Measurements from ENCODE around the gene LACRT. TPM values are rescaled to one million over a fixed set of nuclear protein-coding genes. Genes with fewer than 3 reads are reported as not detected.

The LACRT gene
- total RNA-seq, 1 donor from 2014 or later: not detected

DNA sequence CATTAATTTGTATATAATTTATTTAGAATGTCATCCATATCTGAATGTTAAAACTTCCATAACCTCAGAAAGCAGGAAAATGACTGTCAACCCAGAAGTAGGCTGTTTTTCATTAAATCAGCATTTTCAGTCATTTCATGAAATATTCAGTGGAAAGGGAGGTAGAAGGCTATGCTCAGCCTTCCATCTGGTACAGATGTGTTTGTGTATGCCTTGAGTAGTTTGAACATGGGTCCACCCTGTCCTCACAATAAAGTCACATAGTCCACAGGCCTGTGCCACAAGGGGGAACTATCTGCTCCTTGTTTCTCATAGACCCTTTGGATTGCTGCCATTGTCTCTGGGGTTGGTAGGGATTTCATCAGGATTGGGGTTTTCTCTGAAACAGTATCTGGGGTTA lies 9.1 kb downstream of the LACRT start:
- TF ChIP-seq, protein P1, sequence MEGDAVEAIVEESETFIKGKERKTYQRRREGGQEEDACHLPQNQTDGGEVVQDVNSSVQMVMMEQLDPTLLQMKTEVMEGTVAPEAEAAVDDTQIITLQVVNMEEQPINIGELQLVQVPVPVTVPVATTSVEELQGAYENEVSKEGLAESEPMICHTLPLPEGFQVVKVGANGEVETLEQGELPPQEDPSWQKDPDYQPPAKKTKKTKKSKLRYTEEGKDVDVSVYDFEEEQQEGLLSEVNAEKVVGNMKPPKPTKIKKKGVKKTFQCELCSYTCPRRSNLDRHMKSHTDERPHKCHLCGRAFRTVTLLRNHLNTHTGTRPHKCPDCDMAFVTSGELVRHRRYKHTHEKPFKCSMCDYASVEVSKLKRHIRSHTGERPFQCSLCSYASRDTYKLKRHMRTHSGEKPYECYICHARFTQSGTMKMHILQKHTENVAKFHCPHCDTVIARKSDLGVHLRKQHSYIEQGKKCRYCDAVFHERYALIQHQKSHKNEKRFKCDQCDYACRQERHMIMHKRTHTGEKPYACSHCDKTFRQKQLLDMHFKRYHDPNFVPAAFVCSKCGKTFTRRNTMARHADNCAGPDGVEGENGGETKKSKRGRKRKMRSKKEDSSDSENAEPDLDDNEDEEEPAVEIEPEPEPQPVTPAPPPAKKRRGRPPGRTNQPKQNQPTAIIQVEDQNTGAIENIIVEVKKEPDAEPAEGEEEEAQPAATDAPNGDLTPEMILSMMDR (conservative IDR thresholded peaks at IDR 0.05): no peak
- H3K4me1 Mint-ChIP-seq (ENCODE audit: unreplicated experiment): peaks cover 6% of the 10 kb centered on the region
- no peaks in the 10 kb centered on the region for H3K36me3 Mint-ChIP-seq
- no peak for DNase-seq (ENCODE audit: extremely low spot score, unreplicated experiment)
- H3K27ac Mint-ChIP-seq: no peak overlapping the region
- peaks cover 11% of the 10 kb centered on the region for H3K9me3 Mint-ChIP-seq
- H3K4me3 Mint-ChIP-seq: no peak overlapping the region
- H3K27me3 Mint-ChIP-seq: peaks cover 42% of the 10 kb centered on the region

DNA sequence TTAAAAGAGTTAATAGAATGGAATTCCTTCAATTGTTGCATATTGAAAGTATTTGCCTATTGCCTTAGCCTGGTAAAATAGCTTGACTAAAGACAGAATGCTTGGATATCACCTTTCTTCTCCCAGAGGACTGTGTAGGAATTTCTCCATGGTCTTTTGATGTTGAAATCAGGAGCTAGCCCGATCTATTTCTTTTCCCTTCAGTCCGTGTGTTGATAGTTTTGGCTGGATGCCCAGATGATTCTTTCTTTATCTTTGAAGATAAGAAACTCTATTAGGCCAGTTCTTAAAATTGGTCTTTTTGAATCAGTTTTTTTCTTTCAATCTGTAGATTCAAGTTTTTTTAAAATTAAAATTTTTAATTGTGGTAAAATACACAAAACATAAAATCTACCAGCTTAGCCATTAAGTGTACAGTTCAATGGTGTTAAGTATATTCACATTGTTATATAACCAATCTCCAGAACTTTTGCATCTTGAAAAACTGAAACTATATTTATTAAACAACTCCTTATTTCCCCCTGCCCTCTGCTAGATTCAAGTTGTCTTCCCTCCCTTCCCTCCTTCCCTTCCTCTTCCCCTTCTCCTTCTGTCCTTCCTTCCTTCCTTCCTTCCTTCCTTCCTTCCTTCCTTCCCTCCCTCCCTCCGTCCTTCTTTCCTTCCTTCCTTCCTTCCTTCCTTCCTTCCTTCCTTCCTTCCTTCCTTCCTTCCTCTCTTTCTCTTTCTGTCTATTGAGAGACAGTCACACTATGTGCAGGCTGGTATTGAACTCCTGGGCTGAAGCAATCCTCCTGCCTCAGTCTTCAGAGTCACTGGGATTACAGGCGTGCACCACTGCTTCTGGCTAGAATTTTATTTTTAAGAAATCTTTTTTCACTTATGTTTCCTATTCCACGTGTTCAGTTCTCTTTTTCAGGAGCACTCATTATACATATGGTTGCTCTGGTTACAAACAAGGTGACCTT lies 10.1 kb downstream of the LACRT start:
- H3K27me3 Mint-ChIP-seq: peaks cover 40% of the 10 kb centered on the region
- peaks cover 11% of the 10 kb centered on the region for H3K9me3 Mint-ChIP-seq
- peaks cover 6% of the 10 kb centered on the region for H3K4me1 Mint-ChIP-seq (ENCODE audit: unreplicated experiment)
- H3K4me3 Mint-ChIP-seq: no peak overlapping the region
- no peak for DNase-seq (ENCODE audit: extremely low spot score, unreplicated experiment)
- no peak overlapping the region for H3K27ac Mint-ChIP-seq
- TF ChIP-seq, protein P1 (conservative IDR thresholded peaks at IDR 0.05): no peak
- no peaks in the 10 kb centered on the region for H3K36me3 Mint-ChIP-seq

DNA sequence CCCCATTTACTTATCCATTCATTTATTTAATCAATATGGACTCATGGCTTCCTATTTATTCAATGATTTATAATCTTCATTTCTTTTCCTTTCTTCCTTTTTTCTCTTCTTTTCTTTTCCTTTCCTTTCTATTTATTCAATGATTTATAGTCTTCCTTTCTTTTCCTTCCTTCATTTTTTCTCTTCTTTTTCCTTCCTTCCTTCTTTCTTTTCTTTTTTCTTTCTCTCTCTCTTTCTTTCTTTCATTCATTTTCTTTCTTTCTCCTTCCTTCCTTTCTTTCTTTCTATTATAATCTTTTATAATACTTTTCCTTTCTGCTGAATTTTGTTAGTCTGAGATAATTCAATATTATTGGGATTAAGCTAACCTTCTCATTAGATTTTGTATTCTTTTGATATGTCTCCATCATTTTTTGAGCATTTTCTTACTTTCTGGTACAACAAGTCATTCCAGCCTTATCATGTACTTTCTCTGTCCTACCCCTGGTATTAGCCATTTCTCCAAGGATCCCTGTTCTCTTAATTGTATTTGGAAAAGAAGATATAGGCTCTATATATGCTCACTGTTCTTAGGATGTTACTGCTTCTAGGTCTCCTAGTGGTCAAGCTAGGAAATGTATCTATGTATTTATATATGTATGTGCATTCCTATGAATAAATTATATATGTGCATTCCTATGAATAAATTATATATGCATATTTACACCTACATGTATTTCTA lies 12.1 kb downstream of the LACRT start:
- Mint-ChIP-seq H3K36me3 (no peaks in the 10 kb centered on the region), H3K27me3 (peaks cover 52% of the 10 kb centered on the region), H3K4me1 (ENCODE audit: unreplicated experiment) (peaks cover 6% of the 10 kb centered on the region), H3K9me3 (peaks cover 5% of the 10 kb centered on the region), H3K4me3 (no peak overlapping the region), H3K27ac (no peak overlapping the region)
- TF ChIP-seq, protein P1 (conservative IDR thresholded peaks at IDR 0.05): peak; percentile 72
- no peak for DNase-seq (ENCODE audit: extremely low spot score, unreplicated experiment)

DNA sequence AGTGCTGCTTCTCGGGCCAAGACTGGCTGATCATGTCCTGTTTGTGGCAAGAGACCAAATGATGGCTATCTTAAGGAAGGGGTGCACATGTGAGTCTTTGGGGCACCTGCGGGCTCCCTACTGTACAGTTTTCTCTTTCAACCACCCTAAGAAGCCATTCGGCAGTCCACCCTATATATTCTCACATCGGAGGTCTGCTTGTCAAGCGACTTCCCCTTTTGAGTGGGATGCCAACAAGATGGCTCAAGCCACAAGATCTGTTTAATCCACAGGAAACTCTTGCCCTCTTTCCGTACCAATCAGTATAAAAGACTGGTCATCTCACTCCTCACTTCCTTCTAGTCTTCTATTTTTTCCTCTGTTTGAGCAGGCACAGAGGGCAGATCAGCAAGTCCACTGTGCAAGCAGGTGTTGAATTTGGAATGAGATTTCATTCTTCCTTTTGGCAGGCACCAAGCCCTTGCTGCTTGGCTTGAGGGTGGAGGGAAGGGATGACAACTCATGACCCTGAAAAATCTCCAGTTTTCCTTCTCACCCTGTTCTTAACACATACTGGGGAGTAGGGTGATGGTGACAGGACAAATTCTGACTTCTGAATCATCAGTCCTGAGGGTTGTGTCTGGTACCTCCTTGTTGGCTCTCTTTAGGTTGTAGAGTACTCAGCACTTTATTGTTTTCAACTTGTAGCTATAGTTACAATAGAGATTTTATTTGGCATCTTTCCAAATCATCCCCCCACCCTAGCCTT lies 17.6 kb downstream of the LACRT start:
- no peak for DNase-seq (ENCODE audit: extremely low spot score, unreplicated experiment)
- Mint-ChIP-seq H3K4me3 (no peak overlapping the region), H3K27me3 (peaks cover 56% of the 10 kb centered on the region), H3K9me3 (no peaks in the 10 kb centered on the region), H3K4me1 (ENCODE audit: unreplicated experiment) (peaks cover 4% of the 10 kb centered on the region), H3K36me3 (no peaks in the 10 kb centered on the region), H3K27ac (no peak overlapping the region)
- TF ChIP-seq, protein P1 (conservative IDR thresholded peaks at IDR 0.05): no peak

DNA sequence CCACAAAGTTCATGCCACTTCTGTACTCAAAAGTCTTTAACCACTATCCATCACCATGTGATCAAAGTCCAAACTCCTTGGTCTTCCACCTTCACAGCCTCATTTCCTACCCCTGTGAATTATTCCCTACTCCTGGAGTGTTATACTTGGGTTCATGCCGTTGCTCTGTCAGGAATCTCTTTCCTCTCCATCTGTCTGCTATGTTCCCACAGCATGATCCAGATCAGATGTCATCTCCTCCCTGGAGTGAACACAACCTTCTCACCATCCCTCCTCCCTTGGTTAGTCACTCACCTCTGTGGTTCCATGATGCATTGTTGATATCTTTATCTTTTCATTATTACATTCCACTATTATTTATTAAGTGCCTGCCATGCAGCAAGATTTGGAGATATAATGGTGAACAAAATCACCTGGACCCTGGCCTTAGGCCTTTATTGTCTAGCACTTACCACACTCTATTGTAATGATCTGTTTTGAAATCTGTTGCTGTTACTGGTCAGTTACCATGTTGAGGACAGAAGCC lies 22.4 kb downstream of the LACRT start:
- H3K27me3 Mint-ChIP-seq: peaks cover 60% of the 10 kb centered on the region
- TF ChIP-seq, protein P1 (conservative IDR thresholded peaks at IDR 0.05): no peak
- peaks cover 7% of the 10 kb centered on the region for H3K4me1 Mint-ChIP-seq (ENCODE audit: unreplicated experiment)
- H3K4me3 Mint-ChIP-seq: no peak overlapping the region
- no peaks in the 10 kb centered on the region for H3K36me3 Mint-ChIP-seq
- no peak for DNase-seq (ENCODE audit: extremely low spot score, unreplicated experiment)
- H3K27ac Mint-ChIP-seq: no peak overlapping the region
- H3K9me3 Mint-ChIP-seq: no peaks in the 10 kb centered on the region
